HG03354 (cell line): ENCODE data around the gene OR2L8.

Source experiments
- ATAC-seq: cut with Tn5 transposase; IDR thresholded peaks from one replicate; pipeline ENCODE4 v1.9.1; 2021; ENCODE audit warnings: mild to moderate bottlenecking; ENCODE audit not compliant: unreplicated experiment, poor library complexity, severe bottlenecking

OR2L8 gene, protein sequence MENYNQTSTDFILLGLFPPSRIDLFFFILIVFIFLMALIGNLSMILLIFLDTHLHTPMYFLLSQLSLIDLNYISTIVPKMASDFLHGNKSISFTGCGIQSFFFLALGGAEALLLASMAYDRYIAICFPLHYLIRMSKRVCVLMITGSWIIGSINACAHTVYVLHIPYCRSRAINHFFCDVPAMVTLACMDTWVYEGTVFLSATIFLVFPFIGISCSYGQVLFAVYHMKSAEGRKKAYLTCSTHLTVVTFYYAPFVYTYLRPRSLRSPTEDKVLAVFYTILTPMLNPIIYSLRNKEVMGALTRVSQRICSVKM

DNA sequence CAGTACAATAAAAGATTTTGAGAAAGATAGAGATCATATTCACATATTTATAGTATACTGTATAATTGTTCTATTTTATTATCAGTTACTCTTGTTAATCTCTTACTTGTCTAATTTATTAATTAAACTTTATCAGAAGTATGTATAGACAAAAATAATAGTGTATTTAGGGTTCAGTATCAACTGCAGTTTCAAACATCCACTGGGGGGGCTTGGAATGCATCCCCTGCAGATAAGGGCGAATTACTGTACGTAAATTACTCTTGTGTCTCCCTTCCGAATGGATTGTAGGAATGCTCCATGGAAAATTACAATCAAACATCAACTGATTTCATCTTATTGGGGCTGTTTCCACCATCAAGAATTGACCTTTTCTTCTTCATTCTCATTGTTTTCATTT is at the start of gene OR2L8:
TSS of gene OR2L8 (plus strand) at position 301 of the 400 bp plus-strand sequence. CDS start at position 301, 0 bp downstream.
- ATAC-seq, result no peak

DNA sequence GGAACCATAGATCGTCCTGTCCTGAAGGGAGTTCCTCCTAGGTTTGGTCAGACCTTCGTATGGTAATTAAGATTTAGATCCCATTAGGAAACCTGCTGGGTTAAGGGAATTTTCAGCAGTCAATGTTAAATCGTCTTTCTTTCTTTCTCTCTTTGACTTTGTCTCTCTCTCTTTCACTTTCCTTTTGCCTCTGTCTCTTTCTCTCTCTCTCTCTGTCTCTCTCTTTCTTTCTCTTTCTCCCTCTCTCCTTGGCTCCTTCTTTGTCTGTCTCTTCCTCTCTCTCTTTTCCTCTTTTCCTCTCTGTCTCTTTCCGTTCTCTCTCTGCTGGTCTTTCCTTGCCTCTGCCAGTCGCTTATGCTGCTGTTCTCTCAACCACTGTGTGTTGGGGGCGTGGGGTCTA is 44.5 kb upstream of the OR2L8 start:
- ATAC-seq, result no peak

DNA sequence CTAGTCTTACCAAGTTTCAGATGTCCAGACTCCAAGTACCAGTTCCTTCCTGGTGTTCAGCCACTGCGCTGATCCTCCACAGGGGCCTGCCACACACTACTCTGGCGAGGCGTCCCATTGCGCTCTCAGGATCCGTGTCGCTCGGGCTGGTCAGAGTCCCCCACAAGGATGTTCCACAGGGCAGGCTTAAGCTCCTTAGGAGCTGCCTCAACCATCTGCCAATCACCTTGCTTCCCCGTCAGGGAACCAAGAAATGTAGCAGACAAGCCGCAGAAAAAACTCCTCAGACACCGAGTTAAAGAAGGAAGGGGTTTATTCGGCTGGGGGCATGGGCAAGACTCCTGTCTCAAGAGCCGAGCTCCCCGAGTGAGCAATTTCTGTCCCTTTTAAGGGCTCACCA is 43.5 kb upstream of the OR2L8 start:
- ATAC-seq, result no peak

DNA sequence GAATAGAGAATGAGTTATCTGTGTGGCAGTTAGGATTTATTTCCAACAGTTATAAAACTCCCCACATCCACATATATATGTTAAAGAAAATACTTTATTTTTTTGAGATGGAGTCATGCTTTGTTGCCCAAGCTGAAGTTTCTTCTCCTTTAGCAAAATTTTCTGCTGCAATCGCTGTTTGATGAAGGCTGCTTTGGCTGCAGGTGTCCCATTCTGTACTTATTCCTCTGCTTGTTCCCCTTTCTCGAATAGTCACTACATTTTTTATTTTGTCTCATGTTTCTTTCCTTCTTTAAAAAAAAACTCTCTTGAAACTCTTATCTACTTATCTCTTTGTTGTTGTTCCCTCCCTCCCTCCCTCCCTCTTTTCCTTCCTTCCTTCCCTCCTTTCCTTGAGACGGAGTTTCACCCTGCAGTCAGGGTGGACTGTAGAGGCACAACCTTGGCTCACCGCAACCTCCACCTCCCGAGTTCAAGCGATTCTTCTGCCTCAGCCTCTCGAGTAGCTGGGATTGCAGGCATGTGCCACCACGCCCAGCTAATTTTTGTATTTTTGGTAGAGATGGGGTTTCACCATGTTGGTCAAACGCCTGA is 42.7 kb upstream of the OR2L8 start:
- ATAC-seq, result peak; percentile 27

DNA sequence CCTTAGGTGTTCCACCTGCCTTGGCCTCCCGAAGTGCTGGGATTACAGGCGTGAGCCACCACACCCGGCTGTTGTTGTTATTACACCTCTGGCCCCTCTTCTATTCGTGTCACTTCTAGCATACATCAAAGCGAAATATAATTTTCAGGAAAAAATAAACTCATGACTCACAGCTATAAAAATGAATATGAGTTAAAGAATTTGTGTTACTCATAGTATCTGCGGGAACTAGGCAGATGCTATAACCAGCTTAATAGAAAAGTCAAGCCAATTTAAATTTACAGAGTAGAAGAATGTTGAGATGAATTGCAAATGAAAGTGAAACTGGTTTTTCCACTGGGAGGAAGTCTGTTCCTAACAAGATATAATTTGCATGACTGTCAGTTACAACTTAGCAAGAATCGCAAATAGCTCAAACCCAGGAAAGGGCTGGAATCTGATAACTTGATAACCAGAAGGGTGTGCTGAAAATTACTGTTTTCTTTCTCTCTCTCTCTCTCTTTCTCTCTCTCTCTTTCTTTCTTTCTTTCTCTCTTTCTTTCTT is 42.1 kb upstream of the OR2L8 start:
- ATAC-seq, result peak; percentile 45

DNA sequence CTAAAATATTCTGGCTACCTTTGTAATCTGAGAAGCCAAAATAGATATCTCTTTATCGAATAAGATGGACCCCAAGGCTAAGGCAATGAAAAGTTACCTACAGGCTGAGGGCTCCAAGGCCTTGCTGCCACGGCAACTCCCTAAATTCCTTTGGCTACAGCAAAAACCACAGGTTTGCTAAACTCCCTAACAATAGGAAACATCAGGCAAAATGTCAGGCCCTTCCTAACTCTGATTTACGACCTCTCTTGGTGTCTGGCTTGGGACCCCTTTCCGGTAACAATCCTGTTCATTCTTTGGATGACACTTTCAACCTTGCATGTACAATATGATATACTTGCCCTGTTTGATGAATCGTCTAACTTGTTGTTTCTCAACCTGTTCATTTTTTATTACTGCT is 39.9 kb upstream of the OR2L8 start:
- ATAC-seq, result no peak

DNA sequence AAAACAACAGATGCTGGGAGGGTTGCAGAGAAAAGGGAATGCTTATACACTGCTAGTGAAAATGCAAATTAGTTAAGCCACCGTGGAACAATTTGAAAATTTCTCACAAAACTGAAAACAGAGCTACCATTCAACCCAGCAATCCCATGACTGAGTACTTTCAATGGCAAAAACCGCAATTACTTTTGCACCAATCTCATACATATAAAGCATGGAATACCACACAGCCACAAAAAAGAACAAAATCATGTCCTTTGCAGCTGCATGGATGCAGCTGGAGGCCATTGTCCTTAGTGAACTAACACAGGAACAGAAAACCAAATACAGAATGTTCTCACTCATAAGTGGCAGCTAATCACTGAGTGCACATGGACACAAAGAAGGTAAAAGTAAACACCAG is 34.9 kb upstream of the OR2L8 start:
- no peak for ATAC-seq

DNA sequence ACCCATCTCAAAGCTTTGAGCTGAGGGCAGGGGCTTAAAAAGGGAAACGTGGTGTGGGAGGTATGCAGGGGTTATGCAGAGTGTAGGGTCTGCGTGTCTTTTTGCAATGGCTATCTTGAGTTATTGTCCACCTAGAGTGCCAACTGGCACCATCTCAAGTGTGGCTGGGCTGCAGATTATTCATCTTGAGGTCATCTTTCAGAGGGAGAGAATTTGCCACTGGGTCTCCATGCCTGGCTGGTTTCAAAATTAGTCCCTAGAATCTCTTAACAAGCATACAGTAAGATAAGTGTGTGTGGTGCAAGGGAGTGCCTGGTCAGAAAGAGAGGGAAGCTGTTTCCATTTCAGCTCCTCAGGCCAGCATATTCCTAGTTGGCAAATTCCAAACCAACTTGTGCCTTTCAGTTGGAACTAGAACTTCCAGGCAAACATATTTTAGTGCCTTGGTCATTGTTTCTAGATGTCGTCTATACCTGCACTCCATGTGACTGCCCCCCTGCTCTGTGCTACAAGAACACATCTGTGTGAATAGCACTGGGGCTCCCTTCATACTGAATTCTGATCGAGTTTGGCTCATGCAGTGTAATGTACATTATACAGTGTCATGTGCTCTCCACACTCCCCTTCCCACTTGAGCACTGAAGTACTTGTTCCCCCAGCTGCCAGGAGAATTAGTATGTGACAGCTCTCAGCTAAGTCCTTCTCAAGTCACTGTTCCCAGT is 33.6 kb upstream of the OR2L8 start:
- ATAC-seq, result no peak

DNA sequence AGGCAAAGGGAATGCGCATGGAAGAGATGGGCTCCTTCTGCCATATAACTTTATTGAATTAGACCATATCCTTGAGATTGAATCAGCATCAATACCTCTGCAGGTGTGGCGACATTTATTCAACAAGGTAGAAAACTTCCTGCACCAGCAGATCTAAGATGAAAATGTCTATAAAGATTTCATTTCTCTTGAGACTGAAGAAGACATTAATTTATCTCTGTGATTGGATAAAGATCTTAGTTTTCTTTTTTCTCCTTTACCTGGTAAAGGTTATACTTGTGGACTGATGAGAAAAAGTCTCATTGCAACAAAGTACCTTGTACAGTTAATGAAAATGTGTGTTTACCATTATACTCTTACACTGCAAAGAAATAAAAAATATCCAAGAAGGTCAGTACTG is 28.7 kb upstream of the OR2L8 start, which contains the start of gene OR2T8:
TSS of gene OR2T8 (plus strand) at position 301 of the 400 bp plus-strand sequence. CDS start 766 bp downstream, outside the sequence.
- ATAC-seq, result no peak

DNA sequence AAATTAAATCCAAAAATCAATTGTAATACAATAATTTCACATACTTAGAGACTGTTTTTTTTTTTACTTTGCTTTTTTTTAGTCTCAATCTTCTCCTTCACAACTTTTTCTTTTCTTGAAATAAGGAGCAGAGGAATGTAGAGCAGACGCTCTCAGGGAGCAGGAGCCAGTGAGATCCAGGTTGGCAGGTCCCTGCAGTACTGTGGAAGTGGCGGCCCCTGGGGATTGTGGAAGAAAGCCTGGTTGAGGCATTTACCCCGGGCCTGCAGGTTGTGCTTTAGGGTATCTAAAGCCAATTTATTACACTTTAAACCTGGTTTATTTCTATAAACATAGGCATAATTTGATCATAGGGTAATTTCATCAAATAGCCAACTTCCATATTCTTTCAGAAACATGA is 24.7 kb upstream of the OR2L8 start:
- no peak for ATAC-seq

DNA sequence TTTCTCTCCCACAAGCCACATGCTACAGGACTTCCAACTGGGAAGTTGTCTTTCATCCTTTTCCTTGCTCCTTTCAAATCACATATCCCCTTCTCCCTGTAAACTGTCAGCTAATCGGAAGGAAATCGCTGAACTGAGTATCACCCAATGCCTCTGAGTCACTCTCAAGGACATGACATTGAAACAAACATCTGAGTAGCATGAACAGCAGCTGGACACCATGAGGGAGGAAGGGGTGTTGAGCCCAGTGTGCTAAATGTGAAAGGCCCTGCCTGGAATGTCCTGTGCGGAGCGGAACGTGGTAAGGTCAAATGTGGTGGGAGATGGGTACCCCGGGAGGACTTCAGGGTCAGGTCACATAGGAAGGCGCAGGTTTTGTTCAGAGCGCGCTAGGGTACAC is 23.8 kb upstream of the OR2L8 start, which contains the start of gene OR2AJ1:
TSS of gene OR2AJ1 (plus strand) at position 22 of the 400 bp plus-strand sequence. CDS start 8,880 bp downstream, outside the sequence.
- no peak for ATAC-seq

DNA sequence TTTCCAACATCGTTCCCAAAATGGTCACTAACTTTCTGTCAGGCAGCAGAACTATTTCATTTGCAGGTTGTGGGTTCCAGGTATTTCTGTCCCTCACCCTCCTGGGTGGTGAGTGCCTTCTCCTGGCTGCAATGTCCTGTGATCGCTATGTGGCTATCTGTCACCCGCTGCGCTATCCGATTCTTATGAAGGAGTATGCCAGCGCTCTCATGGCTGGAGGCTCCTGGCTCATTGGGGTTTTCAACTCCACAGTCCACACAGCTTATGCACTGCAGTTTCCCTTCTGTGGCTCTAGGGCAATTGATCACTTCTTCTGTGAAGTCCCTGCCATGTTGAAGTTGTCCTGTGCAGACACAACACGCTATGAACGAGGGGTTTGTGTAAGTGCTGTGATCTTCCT is 14.7 kb upstream of the OR2L8 start:
- no peak for ATAC-seq

DNA sequence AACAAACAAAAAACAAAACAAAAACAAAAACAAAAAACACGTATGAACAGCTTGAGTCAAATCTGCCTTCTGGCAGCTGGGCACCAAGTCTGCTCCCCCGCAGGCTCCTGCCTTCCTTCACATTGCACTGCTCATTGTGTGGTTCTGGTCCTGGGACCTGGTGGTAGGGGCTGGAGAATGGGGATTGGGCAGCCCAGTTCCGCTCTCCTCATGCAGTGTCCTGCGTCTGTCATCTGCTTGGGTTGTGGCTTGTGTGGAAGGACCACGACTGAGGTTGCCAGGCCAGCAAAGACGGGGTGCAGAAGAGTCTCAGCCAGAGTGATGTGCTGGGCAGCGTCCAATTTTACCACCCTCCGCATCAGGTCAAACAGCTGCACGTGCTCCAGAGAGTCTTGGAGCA is 12.9 kb upstream of the OR2L8 start:
- no peak for ATAC-seq

DNA sequence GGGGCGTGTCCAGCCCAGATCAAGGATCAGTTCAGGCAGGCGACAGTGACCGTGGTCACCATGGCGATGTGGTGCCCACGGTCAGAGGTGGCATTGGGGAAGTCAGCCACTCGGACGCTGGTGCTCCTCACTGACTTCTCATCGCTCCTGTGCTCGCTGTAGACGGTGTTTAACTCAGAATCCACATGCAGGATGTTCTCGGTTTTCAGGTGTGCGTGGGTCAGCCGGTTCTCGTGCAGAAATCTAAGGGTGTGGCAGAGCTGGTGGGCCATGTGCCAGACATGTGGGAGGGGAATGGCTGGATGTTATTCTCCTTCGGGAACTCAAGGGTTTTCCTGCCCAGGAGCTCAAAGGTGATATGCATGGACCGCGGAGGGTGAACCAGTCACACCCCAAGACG is 12.2 kb upstream of the OR2L8 start:
- ATAC-seq, result no peak

DNA sequence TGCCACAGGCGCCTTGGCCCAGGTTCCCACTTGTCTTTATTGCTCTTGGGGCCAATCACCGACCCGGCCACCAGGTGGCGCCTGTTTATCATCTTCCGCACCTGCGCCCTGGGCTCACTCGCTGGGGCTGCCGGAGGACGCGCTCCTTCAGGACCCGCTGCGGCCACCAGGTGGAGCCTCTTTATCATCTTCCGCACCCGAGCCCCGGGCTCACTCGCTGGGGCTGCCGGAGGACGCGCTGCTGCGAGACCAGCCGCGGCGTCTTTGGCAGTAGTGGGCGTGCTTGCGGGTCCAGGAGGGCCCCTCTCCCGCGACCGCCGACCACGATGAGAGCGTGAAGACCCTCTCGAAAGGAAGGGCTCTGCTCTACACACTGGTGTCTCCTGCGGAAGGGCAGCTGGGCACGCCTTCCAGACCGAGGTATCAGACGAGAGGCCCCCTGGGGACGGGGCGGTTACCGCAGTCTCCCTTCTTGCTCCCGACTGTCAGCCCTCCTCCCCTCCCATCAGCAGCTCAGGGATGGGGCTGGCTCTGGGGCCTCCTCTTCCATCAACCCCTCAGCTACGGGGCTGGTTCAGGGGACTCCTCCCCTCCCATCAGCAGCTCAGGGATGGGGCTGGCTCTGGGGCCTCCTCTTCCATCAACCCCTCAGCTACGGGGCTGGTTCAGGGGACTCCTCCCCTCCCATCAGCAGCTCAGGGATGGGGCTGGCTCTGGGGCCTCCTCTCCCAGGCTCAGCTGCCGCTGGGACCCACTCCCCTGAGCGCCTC is 11.5 kb upstream of the OR2L8 start:
- peak; percentile 100 for ATAC-seq

DNA sequence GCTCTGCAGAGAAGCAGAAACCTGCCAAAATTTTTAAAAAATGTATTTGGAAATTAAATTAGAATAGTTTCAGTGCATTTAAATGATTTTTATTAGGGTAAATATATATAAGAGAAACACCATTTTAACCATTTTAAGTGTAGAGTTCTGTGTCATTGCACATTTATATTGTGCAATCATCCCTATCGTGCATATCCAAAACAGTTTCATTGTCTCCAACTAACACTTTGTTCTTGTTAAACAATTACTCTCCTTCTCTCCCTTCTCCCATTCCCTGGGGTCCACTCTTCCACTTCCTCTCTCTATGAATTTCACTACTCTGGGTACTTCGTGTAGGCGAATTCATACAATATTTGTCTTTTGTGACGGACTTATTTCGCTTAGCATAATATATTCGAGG is 6.0 kb upstream of the OR2L8 start:
- ATAC-seq, result no peak

DNA sequence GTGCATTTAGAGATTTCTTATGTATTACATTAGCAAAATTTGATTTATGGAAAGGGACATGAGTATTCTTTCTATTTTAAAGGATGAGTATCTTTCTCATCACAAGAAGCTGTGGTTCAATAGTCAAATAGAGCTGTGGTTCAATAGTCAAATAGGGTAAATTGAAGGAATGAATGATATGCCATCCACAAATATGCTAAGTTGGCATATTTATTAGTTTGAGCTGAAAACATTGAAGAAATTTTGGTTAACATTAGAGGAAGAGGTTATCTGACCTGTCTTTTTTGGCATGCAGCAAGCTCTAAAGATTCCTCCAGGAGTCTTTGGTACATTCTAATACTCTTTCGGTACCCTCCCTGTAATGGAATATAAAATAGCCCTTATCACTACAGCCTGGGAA is 4.8 kb downstream of the OR2L8 start:
- ATAC-seq, result no peak

DNA sequence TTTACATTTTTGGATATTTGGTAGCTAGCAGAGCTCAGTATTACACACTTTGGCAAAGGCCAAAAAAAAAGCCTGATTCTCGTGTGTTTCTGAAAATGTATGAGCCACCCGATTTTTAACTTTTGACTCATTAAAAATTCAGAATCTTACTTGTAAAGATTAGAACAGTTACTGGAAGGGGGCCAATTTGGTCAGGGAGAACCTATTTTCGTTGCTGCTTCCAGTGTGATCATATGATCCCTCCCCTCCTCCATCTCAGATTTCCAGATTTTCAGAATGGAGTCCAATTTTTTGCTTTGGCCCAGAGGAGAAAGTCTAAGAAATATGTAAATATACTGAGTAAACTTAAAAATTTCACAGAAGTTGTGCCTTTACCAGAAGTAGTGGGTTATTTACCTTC is 13.1 kb downstream of the OR2L8 start:
- ATAC-seq, result no peak

DNA sequence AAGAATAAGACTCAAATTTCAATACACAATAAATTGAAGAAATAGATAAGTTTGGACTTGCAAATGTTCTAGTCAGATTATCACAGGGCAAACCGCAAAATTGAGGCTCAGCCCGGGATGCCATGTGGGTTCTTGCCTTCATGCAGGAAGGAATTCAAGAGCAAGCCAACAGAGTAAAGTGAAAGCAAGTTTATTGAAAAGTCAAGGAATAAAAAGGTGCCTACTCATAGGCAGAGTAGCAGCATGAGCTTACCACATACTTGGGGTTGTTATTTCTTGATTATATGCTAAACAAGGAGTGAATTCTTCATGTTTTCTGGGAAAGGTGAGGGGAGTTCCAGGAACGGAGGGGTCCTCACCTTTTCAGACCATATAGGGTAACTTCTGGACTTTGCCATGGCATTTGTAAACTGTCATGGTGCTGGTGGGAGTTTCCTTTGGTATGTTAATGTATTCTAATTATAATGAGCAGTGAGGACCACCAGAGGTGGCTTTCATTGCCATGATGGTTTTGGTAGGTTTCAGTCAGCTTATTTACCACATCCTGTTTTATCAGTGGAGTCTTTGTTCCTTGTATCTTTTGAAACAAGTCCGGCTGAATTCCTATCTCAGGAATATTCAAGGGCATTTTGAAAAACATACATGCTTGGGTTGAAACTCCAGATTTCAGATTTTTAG is 14.4 kb downstream of the OR2L8 start:
- ATAC-seq, result no peak
